Measurements from ENCODE around the gene IRX4. TPM values are rescaled to one million over a fixed set of nuclear protein-coding genes. Genes with fewer than 3 reads are reported as not detected.

Gene IRX4
- total RNA-seq, 2 donors from 2014 or later, result not detected

GRCh38 chr5:1878050-1878849, 4.5 kb downstream of the IRX4 start:
- Histone ChIP-seq H3K27ac (no peak overlapping the region), H3K9ac (ENCODE audit: low read depth in 2 of 2, low read length in 2 of 2) (no peak overlapping the region), H3K9me3 (no peaks in the 10 kb centered on the region), H3K36me3 (no peaks in the 10 kb centered on the region), H3K27me3 (peaks cover 81% of the 10 kb centered on the region), H3K4me1 (no peaks in the 10 kb centered on the region), H3K4me3 (no peak overlapping the region)
- no peak for DNase-seq
- intact Hi-C loops (cut with DNase I), result no loop called here
- no peak for TF ChIP-seq CTCF (IDR thresholded peaks at IDR 0.05)

- TF ChIP-seq CTCF (IDR thresholded peaks at IDR 0.05), result no peak
- DNase-seq, result no peak
- Histone ChIP-seq H3K9me3 (no peaks in the 10 kb centered on the region), H3K27ac (no peak overlapping the region), H3K27me3 (peaks cover 72% of the 10 kb centered on the region), H3K9ac (ENCODE audit: low read depth in 2 of 2, low read length in 2 of 2) (no peak overlapping the region), H3K4me1 (no peaks in the 10 kb centered on the region), H3K4me3 (no peak overlapping the region), H3K36me3 (no peaks in the 10 kb centered on the region)
- intact Hi-C loops (cut with DNase I), result no loop called here
Measured at GRCh38 chr5:1877103-1878049, 5.3 kb downstream of the IRX4 start.

DNA sequence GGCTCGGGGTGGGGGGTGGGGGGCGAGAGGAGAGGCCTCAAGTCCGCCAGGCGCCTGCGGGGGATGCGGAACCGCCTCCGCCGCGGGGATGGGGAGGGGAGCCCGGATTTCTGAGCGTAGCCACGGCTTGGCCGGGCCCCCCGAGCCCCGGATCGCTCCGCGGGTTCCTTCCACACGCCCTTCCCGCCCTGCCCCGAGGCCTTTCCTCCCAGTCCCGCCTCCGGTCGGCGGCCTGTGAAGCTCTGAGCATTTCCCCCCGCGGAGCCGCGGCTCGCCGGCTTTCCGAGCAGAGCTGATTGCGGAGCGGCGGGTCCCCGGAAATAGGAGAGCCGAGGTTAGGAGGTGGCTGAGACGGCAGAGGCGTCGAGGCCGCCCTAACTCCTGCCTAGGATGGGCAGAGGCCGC, 6.1 kb downstream of the IRX4 start:
- H3K36me3 ChIP-seq, result no peaks in the 10 kb centered on the region
- peaks cover 65% of the 10 kb centered on the region for H3K27me3 ChIP-seq
- H3K4me3 ChIP-seq, result no peak overlapping the region
- no peak overlapping the region for H3K27ac ChIP-seq
- intact Hi-C loops (cut with DNase I), result no loop called here
- no peak for DNase-seq
- H3K9me3 ChIP-seq, result no peaks in the 10 kb centered on the region
- no peak for TF ChIP-seq CTCF (IDR thresholded peaks at IDR 0.05)
- H3K4me1 ChIP-seq, result no peaks in the 10 kb centered on the region
- no peak overlapping the region for H3K9ac ChIP-seq (ENCODE audit: low read depth in 2 of 2, low read length in 2 of 2)

DNA sequence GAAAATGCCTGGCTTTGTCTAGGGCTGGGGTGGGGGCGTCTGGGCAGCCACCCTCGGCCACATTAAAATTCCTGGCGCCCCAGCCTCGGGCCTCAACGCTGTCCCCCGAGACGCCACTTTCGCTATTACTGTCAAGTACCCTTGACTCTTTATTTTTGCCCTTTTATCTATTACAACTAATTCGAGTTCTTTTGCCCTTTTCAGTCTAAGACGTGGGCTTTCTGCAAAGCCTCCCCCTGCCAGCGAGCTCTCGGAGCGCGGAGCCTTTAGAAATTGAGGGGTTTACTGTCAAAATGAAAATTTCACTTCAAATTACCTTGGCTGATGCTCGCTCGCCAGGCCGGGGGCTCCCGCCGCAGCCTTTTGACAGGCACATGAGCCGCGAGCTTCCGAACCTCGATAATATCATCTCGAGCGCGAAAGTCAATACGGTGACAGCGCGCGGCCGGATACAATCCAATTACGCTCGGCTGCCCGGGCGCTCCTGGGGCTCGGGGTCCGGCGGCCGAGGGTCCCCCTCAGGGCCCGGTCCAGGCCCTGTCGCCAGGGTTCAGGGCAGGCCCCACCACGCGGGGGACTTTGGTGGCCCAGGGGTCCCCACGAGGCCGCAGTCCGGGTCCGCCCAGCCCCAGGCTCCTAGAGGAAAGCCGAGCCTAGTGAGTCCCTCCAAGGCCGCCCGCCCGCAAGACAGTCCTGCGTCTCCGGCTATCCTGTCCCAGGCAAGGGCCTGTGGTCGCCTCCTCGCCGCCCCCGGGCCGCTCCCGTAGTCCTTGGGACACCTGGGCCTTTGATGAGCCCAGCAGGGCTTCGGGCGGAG, 6.7 kb downstream of the IRX4 start:
- no peak overlapping the region for H3K4me3 ChIP-seq
- intact Hi-C loops (cut with DNase I), result no loop called here
- no peaks in the 10 kb centered on the region for H3K4me1 ChIP-seq
- H3K27me3 ChIP-seq, result peaks cover 62% of the 10 kb centered on the region
- no peak for TF ChIP-seq CTCF (IDR thresholded peaks at IDR 0.05)
- no peak overlapping the region for H3K27ac ChIP-seq
- no peak for DNase-seq
- no peak overlapping the region for H3K9ac ChIP-seq (ENCODE audit: low read depth in 2 of 2, low read length in 2 of 2)
- no peaks in the 10 kb centered on the region for H3K36me3 ChIP-seq
- no peaks in the 10 kb centered on the region for H3K9me3 ChIP-seq

- DNase-seq, result no peak
- Histone ChIP-seq H3K4me3 (no peak overlapping the region), H3K9ac (ENCODE audit: low read depth in 2 of 2, low read length in 2 of 2) (no peak overlapping the region), H3K27me3 (peaks cover 57% of the 10 kb centered on the region), H3K4me1 (no peaks in the 10 kb centered on the region), H3K36me3 (no peaks in the 10 kb centered on the region), H3K9me3 (no peaks in the 10 kb centered on the region), H3K27ac (no peak overlapping the region)
- TF ChIP-seq CTCF (IDR thresholded peaks at IDR 0.05), result no peak
- intact Hi-C loops (cut with DNase I), result no loop called here
Measured at GRCh38 chr5:1875281-1875842, 7.4 kb downstream of the IRX4 start.
